ENCODE data around the gene RSPO4. TPM values are rescaled to one million over a fixed set of nuclear protein-coding genes. Genes with fewer than 3 reads are reported as not detected.
A peak's percentile ranks its signal among the peaks of the same experiment; 100 is the strongest.

Gene RSPO4
- total RNA-seq, 1 experiment from 2014 or later: 6.7 TPM

GRCh38 chr20:991850-992249, 10.3 kb downstream of the RSPO4 start:
- H2BK15ac ChIP-seq (ENCODE audit: low read depth, low read length): no peak overlapping the region
- no peaks in the 10 kb centered on the region for H3K9me3 ChIP-seq (ENCODE audit: control insufficient read depth, low read depth, low read length)
- no peak overlapping the region for H3K4me2 ChIP-seq (ENCODE audit: insufficient read depth, insufficient read length, low read length)
- no peak overlapping the region for H4K8ac ChIP-seq (replicated peaks; ENCODE audit: insufficient read length, low read depth, low read length)
- Mint-ChIP-seq H3K4me1 (peaks cover 2 to 18% of the 10 kb centered on the region in 2 experiments), H3K36me3 (ENCODE audit: insufficient read depth in 1 of 3, low read depth in 3 of 3) (no peaks in the 10 kb centered on the region; a peak in 1 of 7 replicates), H3K4me3 (no peak overlapping the region), H3K27me3 (ENCODE audit: low read depth) (peaks cover 3% of the 10 kb centered on the region; the same call in 1 of the 2 replicates), H3K27ac (no peak overlapping the region), H3K9me3 (no peaks in the 10 kb centered on the region)
- no peak overlapping the region for H2BK120ac ChIP-seq (ENCODE audit: low read depth, low read length, poor library complexity, severe bottlenecking)
- H3K56ac ChIP-seq (ENCODE audit: insufficient read length, low read depth, low read length): no peak overlapping the region
- no peaks in the 10 kb centered on the region for H3K23me2 ChIP-seq (ENCODE audit: insufficient read length, low read depth, low read length, poor library complexity, severe bottlenecking)
- H2AFZ ChIP-seq (ENCODE audit: low read length): no peak overlapping the region
- H2BK20ac ChIP-seq (ENCODE audit: low read depth, low read length, poor library complexity, severe bottlenecking): no peak overlapping the region
- H3K4ac ChIP-seq (ENCODE audit: low read depth, low read length): no peak overlapping the region
- no peak overlapping the region for H3K9ac ChIP-seq (ENCODE audit: extremely low read depth, insufficient read length, low read length)
- H3K79me1 ChIP-seq (ENCODE audit: insufficient read depth, low read depth, low read length, poor library complexity, severe bottlenecking): no peaks in the 10 kb centered on the region
- no peak overlapping the region for H4K5ac ChIP-seq (ENCODE audit: insufficient read length, low read depth, low read length)
- no peak for TF ChIP-seq CTCF (conservative IDR thresholded peaks at IDR 0.05)
- no peaks in the 10 kb centered on the region for H3K79me2 ChIP-seq (ENCODE audit: insufficient read depth, low read length)
- H3K4me1 ChIP-seq (ENCODE audit: insufficient read depth, low read length): no peaks in the 10 kb centered on the region
- no peak overlapping the region for H3K18ac ChIP-seq (ENCODE audit: insufficient read length, low read depth, low read length)
- H3K23ac ChIP-seq (ENCODE audit: insufficient read length, low read depth, low read length): no peak overlapping the region
- H3K14ac ChIP-seq (ENCODE audit: insufficient read depth, low read length): no peak overlapping the region
- no CpG with 5 or more reads among the region's 10 CpGs for WGBS (ENCODE audit: extremely low coverage, insufficient read length, low lambda C conversion rate)
- H3K27ac ChIP-seq (ENCODE audit: insufficient read length, low read depth, low read length): no peak overlapping the region
- H3K27me3 ChIP-seq (ENCODE audit: insufficient read depth, low read length): no peaks in the 10 kb centered on the region
- H2BK12ac ChIP-seq (ENCODE audit: insufficient read length, low read depth, low read length): no peak overlapping the region
- DNase-seq: peak; percentile 42
- H2AK5ac ChIP-seq (ENCODE audit: insufficient read length, low read length): no peak overlapping the region
- H2BK5ac ChIP-seq (ENCODE audit: insufficient read length, low read length): no peak overlapping the region
- H4K20me1 ChIP-seq (ENCODE audit: control insufficient read depth, insufficient read depth, insufficient read length): no peaks in the 10 kb centered on the region
- H4K91ac ChIP-seq (ENCODE audit: insufficient read length, low read depth, low read length): no peak overlapping the region
- no peak overlapping the region for H3T11ph ChIP-seq (ENCODE audit: low read length)

Data from H9 (cell line).